Measurements from ENCODE around the gene PTPRN2. TPM values are rescaled to one million over a fixed set of nuclear protein-coding genes. Genes with fewer than 3 reads are reported as not detected.

Gene PTPRN2
- total and polyA plus RNA-seq, 2 experiments from 2014 or later, result 0.28 TPM; not detected in 1

DNA sequence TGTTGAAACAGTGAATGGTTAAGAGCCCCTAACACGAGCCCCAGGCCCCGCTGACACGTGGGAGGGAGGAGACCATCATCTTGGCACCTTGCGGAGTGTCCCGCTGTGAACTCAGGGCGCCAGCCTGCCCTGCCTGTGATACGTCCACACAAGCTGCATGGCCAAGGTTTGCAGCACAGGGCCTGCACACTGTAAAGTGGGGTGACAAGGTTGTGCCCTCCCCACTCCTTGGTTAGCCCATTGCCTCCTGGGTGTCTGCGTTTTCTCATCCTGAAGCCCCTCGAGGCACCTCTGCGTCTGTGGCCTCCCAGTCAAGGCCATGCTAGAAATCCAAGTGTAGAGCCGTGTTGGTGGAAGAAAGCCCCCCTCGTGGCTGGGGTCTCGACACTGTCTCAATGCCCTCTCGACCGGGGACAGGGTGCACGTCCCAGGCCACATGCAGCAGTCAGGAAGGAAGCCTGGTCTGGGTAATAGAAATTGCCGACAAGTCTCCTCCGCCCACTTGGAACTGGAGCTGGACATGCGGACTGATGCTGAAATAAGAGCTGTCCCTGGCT, 1058.8 kb downstream of the PTPRN2 start:
- no peak for DNase-seq (ENCODE audit: low read depth in 1 of 2, low spot score in 1 of 2)
- H3K9me3 ChIP-seq (ENCODE audit: low read depth), result no peaks in the 10 kb centered on the region
- no peaks in the 10 kb centered on the region for H3K27me3 ChIP-seq
- TF ChIP-seq, protein P1, sequence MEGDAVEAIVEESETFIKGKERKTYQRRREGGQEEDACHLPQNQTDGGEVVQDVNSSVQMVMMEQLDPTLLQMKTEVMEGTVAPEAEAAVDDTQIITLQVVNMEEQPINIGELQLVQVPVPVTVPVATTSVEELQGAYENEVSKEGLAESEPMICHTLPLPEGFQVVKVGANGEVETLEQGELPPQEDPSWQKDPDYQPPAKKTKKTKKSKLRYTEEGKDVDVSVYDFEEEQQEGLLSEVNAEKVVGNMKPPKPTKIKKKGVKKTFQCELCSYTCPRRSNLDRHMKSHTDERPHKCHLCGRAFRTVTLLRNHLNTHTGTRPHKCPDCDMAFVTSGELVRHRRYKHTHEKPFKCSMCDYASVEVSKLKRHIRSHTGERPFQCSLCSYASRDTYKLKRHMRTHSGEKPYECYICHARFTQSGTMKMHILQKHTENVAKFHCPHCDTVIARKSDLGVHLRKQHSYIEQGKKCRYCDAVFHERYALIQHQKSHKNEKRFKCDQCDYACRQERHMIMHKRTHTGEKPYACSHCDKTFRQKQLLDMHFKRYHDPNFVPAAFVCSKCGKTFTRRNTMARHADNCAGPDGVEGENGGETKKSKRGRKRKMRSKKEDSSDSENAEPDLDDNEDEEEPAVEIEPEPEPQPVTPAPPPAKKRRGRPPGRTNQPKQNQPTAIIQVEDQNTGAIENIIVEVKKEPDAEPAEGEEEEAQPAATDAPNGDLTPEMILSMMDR (IDR thresholded peaks at IDR 0.05; ENCODE audit: low read depth, low read length), result no peak
- no peak overlapping the region for H3K4me3 ChIP-seq
- H3K4me1 ChIP-seq (ENCODE audit: low read depth), result no peaks in the 10 kb centered on the region
- H3K27ac ChIP-seq, result no peak overlapping the region
- H3K36me3 ChIP-seq, result no peaks in the 10 kb centered on the region

DNA sequence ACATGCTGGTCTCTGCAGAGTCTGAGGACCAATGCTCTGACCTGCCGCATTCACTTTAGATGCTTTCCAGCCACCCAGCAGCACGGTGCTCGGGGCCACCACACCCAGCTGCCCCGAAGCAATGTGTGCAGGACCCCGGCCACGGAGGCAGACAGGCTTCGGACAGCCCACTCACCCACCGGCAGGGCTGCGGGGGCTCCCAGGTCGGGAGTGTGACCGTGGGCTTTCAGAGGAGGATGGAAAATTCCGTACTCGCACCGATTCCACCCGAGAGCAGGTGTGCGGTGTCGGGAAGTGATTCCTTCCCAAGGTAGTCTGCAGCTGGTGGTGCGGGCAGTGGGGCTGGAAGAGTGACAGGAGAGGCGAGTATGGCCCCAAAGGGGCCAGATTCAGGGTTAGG, 1059.9 kb downstream of the PTPRN2 start:
- no peaks in the 10 kb centered on the region for H3K4me1 ChIP-seq (ENCODE audit: low read depth)
- DNase-seq (ENCODE audit: low read depth in 1 of 2, low spot score in 1 of 2), result no peak
- no peaks in the 10 kb centered on the region for H3K36me3 ChIP-seq
- TF ChIP-seq, protein P1 (IDR thresholded peaks at IDR 0.05; ENCODE audit: low read depth, low read length), result no peak
- no peak overlapping the region for H3K4me3 ChIP-seq
- H3K27me3 ChIP-seq, result no peaks in the 10 kb centered on the region
- H3K9me3 ChIP-seq (ENCODE audit: low read depth), result no peaks in the 10 kb centered on the region
- no peak overlapping the region for H3K27ac ChIP-seq

DNA sequence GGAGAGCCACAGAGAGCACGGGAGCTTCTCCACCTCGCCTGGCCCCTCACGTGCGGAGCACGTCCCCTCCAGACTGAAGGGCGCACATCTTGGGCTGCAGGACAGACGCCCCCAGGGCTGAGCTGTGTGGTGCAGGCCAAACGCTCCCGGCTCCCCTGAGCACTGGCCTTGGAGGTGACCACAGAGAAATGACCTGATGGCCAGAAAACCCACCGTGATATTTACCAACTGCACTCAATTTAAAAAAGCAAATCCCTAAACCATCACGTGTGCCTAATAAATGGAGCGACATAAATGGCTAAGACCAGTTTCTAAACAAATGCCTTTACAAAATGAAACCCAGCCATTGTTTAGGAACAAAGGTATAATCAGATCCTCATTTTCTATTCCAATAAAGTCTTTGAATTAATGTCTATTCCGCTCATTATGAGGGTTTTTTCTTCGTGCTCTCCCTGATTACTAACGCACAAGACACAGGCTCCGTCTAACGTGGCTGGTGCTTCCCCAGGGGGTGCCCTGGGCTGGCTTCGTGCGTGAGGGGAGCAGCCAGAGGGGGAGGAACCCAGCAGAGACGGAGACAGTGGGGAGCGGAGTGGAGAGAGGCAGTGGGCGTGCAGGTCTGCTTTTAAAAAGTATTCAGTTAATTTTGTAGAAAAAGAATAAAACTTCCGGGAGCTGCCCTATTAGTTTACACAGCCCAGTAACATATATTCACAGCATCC, 1060.5 kb downstream of the PTPRN2 start:
- Histone ChIP-seq H3K4me1 (ENCODE audit: low read depth) (no peaks in the 10 kb centered on the region), H3K4me3 (no peak overlapping the region), H3K27me3 (no peaks in the 10 kb centered on the region), H3K9me3 (ENCODE audit: low read depth) (no peaks in the 10 kb centered on the region), H3K36me3 (no peaks in the 10 kb centered on the region), H3K27ac (no peak overlapping the region)
- TF ChIP-seq, protein P1 (IDR thresholded peaks at IDR 0.05; ENCODE audit: low read depth, low read length), result no peak
- DNase-seq (ENCODE audit: low read depth in 1 of 2, low spot score in 1 of 2), result no peak

DNA sequence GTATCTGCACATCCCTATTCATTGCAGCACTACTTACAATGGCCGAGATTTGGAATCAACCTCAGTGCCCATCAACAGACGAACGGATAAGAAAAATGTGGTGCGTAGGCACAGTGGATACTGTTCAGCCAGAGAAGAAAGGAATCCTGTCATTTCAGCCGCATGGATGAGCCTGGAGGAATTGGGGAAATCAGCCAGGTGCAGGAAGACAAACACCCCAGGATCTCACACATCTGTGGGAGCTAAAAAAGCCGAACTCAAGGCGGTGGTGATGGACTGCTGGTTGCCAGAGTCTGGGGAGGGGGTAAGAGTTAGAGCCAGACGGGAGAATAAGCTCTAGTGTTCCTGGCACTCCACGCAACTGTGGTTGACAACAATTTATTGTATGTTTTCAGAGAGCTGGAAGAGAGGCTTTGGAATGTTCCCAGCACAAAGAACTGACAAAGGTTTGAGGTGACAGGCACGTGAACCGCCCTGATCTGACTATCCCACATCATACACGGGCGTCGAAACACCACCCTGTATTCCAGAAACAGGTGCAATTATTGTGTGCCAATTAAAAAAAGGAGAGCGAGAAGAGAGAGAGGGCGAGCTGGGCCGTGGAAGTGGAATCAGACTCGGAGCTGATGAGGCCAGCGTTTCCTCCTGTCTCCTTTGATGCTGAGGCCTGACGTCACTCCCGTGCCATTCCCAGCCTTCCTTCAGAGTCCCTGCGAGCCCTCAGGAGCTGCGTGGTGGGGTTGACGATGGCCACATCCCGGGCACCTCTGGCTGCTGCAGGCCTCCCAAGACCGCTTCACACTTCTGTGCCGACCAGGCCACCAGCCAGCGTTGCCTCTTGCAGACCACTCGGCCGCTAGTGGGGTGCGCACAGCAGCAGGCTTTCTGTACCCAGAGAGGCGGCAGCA, 1061.4 kb downstream of the PTPRN2 start:
- no peak for DNase-seq (ENCODE audit: low read depth in 1 of 2, low spot score in 1 of 2)
- H3K27ac ChIP-seq, result no peak overlapping the region
- H3K4me3 ChIP-seq, result no peak overlapping the region
- no peaks in the 10 kb centered on the region for H3K4me1 ChIP-seq (ENCODE audit: low read depth)
- no peaks in the 10 kb centered on the region for H3K27me3 ChIP-seq
- H3K36me3 ChIP-seq, result no peaks in the 10 kb centered on the region
- no peaks in the 10 kb centered on the region for H3K9me3 ChIP-seq (ENCODE audit: low read depth)
- TF ChIP-seq, protein P1 (IDR thresholded peaks at IDR 0.05; ENCODE audit: low read depth, low read length), result no peak

DNA sequence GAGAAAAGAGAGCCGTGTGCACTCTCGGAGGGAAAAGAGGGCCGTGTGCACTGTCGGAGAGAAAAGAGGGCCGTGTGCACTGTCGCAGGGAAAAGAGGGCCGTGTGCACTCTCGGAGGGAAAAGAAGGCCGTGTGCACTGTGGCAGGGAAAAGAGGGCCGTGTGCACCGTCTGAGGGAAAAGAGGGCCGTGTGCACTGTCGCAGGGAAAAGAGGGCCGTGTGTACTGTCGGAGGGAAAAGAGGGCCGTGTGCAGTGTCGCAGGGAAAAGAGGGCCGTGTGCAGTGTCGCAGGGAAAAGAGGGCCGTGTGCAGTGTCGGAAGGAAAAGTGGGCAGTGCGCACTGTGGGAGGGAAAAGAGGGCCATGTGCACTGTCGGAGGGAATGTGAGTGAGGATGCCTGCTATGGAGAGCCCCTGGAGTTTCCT, 1062.1 kb downstream of the PTPRN2 start:
- no peak for DNase-seq (ENCODE audit: low read depth in 1 of 2, low spot score in 1 of 2)
- Histone ChIP-seq H3K27ac (no peak overlapping the region), H3K9me3 (ENCODE audit: low read depth) (no peaks in the 10 kb centered on the region), H3K4me1 (ENCODE audit: low read depth) (no peaks in the 10 kb centered on the region), H3K4me3 (no peak overlapping the region), H3K27me3 (no peaks in the 10 kb centered on the region), H3K36me3 (no peaks in the 10 kb centered on the region)
- TF ChIP-seq, protein P1 (IDR thresholded peaks at IDR 0.05; ENCODE audit: low read depth, low read length), result no peak

All from cardiac muscle cell (in vitro differentiated cells and primary cell).